GM12878 (cell line): ENCODE data around the gene ANKS1A. TPM values are rescaled to one million over a fixed set of nuclear protein-coding genes. Genes with fewer than 3 reads are reported as not detected.

ENCODE experiments used
- ATAC-seq: fragments of 200-7000 bp; cut with Tn5 transposase; 3 replicates; pipeline ENCODE4 v1.9.1; 2020; ENCODE audit warnings: mild to moderate bottlenecking, moderate library complexity
- Bru-seq: library from RNA; stranded (reverse); fragments of 400-500 nt; gene quantifications from one replicate; lab custom pipeline; 2021; lab: Mats Ljungman, UMichigan
- BruChase-seq, 2 experiments: library from RNA; stranded (reverse); fragments of 400-500 nt; gene quantifications; one replicate each; lab custom pipeline; 2021; lab: Mats Ljungman, UMichigan
- BruUV-seq: library from RNA; stranded (reverse); fragments of 400-500 nt; replicated peaks from 2 replicates; lab custom pipeline; 2021; lab: Mats Ljungman, UMichigan
- CTCF ChIA-PET: fragments of 300-600 bp; sonication (Branson Sonifier 250); formaldehyde crosslinking; extraction: SDS; loops from one replicate; lab custom pipeline; 2021; ENCODE audit warnings: inconsistent platforms; lab: Yijun Ruan, JAX
- POLR2A ChIA-PET: fragments of 350-600 bp; formaldehyde crosslinking; extraction: SDS; loops from one replicate; lab custom pipeline; 2021; ENCODE audit warnings: inconsistent platforms; lab: Charles Lee
- RAD21 ChIA-PET: fragments of 300-600 bp; sonication (Branson Sonifier 250); formaldehyde crosslinking; loops from one replicate; lab custom pipeline; 2023; ENCODE audit warnings: antibody characterized with exemption; ENCODE audit not compliant: unreplicated experiment; lab: Charles Lee
- SMC1A ChIA-PET: fragments of 300-600 bp; sonication (Branson Sonifier 250); formaldehyde crosslinking; loops from one replicate; lab custom pipeline; 2023; ENCODE audit not compliant: unreplicated experiment, uncharacterized antibody; lab: Charles Lee
- DNase-seq: peaks from one replicate; pipeline ENCODE4 v3.0.0-alpha.2; 2011; ENCODE audit warnings: low read depth, low spot score
- FAIRE-seq: peaks from 3 replicates; lab custom pipeline; 2011; peaks lifted over from hg19 to GRCh38; lab: Jason Lieb, UNC
- H2AFZ ChIP-seq: 2 replicates; pipeline ENCODE4 v1.6.0; 2011; ENCODE audit warnings: low read depth, low read length, control low read depth; ENCODE audit not compliant: control insufficient read depth
- H3K27ac ChIP-seq: 2 replicates; pipeline ENCODE4 v1.5.1; 2011; ENCODE audit warnings: control low read depth; ENCODE audit not compliant: control insufficient read depth, insufficient read depth
- H3K27me3 ChIP-seq, 2 experiments: replicated peaks in 1 of 2; 2 replicates each; pipeline versions ENCODE4 v1.6.0 to v1.6.1; 2011; ENCODE audit warnings: low read length in 1 of 2; ENCODE audit not compliant: control insufficient read depth in 2 of 2, insufficient read depth in 2 of 2
- H3K36me3 ChIP-seq, 2 experiments: 2 replicates each; pipeline ENCODE4 v1.5.1; 2011; ENCODE audit warnings: low read length in 1 of 2; ENCODE audit not compliant: control insufficient read depth in 2 of 2, insufficient read depth in 2 of 2
- H3K4me1 ChIP-seq: 2 replicates; pipeline ENCODE4 v1.6.1; 2011; ENCODE audit warnings: mild to moderate bottlenecking, low read length, moderate library complexity, mixed read lengths; ENCODE audit not compliant: control insufficient read depth, insufficient read depth
- H3K4me2 ChIP-seq: 2 replicates; pipeline ENCODE4 v1.6.0; 2011; ENCODE audit warnings: control low read depth; ENCODE audit not compliant: control insufficient read depth, insufficient read depth
- H3K4me3 ChIP-seq: fragments of 200-600 bp; sonication (generic); 2 replicates; pipeline ENCODE4 v1.5.1; 2016
- H3K79me2 ChIP-seq: 2 replicates; pipeline ENCODE4 v1.6.0; 2011; ENCODE audit warnings: low read length; ENCODE audit not compliant: control insufficient read depth, insufficient read depth
- H3K9ac ChIP-seq: 2 replicates; pipeline ENCODE4 v1.8.0; 2011; ENCODE audit warnings: low read length, control low read depth, mixed read lengths; ENCODE audit not compliant: control insufficient read depth, insufficient read depth
- H3K9me3 ChIP-seq: replicated peaks from 3 replicates; pipeline ENCODE4 v1.5.1; 2011; ENCODE audit warnings: mild to moderate bottlenecking, low read length; ENCODE audit not compliant: control insufficient read depth, insufficient read depth
- H4K20me1 ChIP-seq: 2 replicates; pipeline ENCODE4 v1.6.0; 2011; ENCODE audit not compliant: control insufficient read depth, insufficient read depth
- GABPA ChIP-seq: IDR thresholded peaks from 2 replicates; pipeline ENCODE4 v1.6.1; 2014; ENCODE audit warnings: antibody characterized with exemption, low read depth, mild to moderate bottlenecking, inconsistent platforms
- HDAC2 ChIP-seq: fragments of 200-600 bp; sonication (generic); IDR thresholded peaks from 2 replicates; pipeline ENCODE4 v1.6.1; 2017
- MTA3 ChIP-seq: IDR thresholded peaks from 2 replicates; pipeline ENCODE4 v1.6.1; 2012; ENCODE audit warnings: low read length, inconsistent platforms, borderline replicate concordance
- NR2F1 ChIP-seq: fragments of 450-650 bp; conservative IDR thresholded peaks from 2 replicates; pipeline ENCODE4 v1.6.1; 2017; ENCODE audit warnings: mild to moderate bottlenecking
- SMAD5 ChIP-seq: IDR thresholded peaks from 2 replicates; pipeline ENCODE4 v1.6.1; 2016; ENCODE audit warnings: antibody characterized with exemption, low read depth
- WGBS: methylation state at CpG from one replicate; pipeline ENCODE4 v1.1.6; 2016; ENCODE audit warnings: low lambda C conversion rate; ENCODE audit not compliant: insufficient replicate concordance, insufficient coverage; ENCODE audit errors: missing lambda C conversion rate; 5-methylcytosine and 5-hydroxymethylcytosine counted together
- in situ Hi-C: fragments of 300-500 bp; cut with MboI; formaldehyde crosslinking; loops from 9 replicates; pipeline ENCODE4 v1.14.3; 2018; ENCODE audit warnings: mixed read lengths
- intact Hi-C: fragments of 100-400 bp; cut with micrococcal nuclease; formaldehyde crosslinking; loops from one replicate; pipeline ENCODE4 v1.14.2; 2022; ENCODE audit not compliant: unreplicated experiment
- long read RNA-seq, 2 experiments: library from polyadenylated mRNA; unstranded; transcript quantifications; one replicate each; pipeline ENCODE4 v2.0.0, GENCODE V29; 2019 to 2020
- polyA minus RNA-seq, 3 experiments: library from RNA; depleted of rRNA, polyadenylated mRNA; stranded (reverse); fragments of >200 nt; gene quantifications; 2 replicates each; pipeline ENCODE4 v1.2.3, GENCODE V29; 2011
- polyA plus RNA-seq, 11 experiments: library from polyadenylated mRNA; depleted of rRNA in 4 of 11; unstranded in 6 of 11; stranded (reverse) in 5 of 11; fragments of >200 nt; fragmentation: Nextera tagmentation in 4 of 11; fragmentation: Illumina TruSeq in 1 of 11; extraction: Ambion mirVana in 4 of 11; extraction: Trizol in 1 of 11; gene quantifications; 1 replicate in 1 of 11; 2 replicates in 10 of 11; pipeline versions ENCODE4 v1.2.1 to v1.2.3, GENCODE V29; 2011 to 2016; ENCODE audit warnings: inconsistent platforms in 2 of 11, missing spikeins in 2 of 11, low read depth in 1 of 11
- total RNA-seq, 4 experiments: library from RNA; depleted of rRNA in 3 of 4; stranded (reverse); fragments of >200 nt in 3 of 4; fragmentation: Illumina TruSeq in 1 of 4; extraction: Trizol in 1 of 4; gene quantifications; 2 replicates each; pipeline versions ENCODE4 v1.2.1 to v1.2.3, GENCODE V29; 2013 to 2021
- TF ChIP-seq, protein P1 (sequence below): fragments of 450-650 bp; IDR thresholded peaks from 2 replicates; pipeline ENCODE4 v1.6.1; 2017; ENCODE audit warnings: mild to moderate bottlenecking, moderate library complexity
- TF ChIP-seq, protein P2 (sequence below): fragments of 450-650 bp; IDR thresholded peaks from 2 replicates; pipeline ENCODE4 v1.6.1; 2017; ENCODE audit warnings: antibody characterized with exemption, mild to moderate bottlenecking, moderate library complexity

The ANKS1A gene, protein sequence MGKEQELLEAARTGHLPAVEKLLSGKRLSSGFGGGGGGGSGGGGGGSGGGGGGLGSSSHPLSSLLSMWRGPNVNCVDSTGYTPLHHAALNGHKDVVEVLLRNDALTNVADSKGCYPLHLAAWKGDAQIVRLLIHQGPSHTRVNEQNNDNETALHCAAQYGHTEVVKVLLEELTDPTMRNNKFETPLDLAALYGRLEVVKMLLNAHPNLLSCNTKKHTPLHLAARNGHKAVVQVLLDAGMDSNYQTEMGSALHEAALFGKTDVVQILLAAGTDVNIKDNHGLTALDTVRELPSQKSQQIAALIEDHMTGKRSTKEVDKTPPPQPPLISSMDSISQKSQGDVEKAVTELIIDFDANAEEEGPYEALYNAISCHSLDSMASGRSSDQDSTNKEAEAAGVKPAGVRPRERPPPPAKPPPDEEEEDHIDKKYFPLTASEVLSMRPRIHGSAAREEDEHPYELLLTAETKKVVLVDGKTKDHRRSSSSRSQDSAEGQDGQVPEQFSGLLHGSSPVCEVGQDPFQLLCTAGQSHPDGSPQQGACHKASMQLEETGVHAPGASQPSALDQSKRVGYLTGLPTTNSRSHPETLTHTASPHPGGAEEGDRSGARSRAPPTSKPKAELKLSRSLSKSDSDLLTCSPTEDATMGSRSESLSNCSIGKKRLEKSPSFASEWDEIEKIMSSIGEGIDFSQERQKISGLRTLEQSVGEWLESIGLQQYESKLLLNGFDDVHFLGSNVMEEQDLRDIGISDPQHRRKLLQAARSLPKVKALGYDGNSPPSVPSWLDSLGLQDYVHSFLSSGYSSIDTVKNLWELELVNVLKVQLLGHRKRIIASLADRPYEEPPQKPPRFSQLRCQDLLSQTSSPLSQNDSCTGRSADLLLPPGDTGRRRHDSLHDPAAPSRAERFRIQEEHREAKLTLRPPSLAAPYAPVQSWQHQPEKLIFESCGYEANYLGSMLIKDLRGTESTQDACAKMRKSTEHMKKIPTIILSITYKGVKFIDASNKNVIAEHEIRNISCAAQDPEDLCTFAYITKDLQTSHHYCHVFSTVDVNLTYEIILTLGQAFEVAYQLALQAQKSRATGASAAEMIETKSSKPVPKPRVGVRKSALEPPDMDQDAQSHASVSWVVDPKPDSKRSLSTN
- total RNA-seq (2013; cell fraction: nucleolus; rRNA removed) = 18.2 and 19.5 TPM in 2 replicates
- total RNA-seq (2014; rRNA removed) (3.9 TPM in 2 replicates), total RNA-seq (2014; rRNA removed; fragmentation: Illumina TruSeq; extraction: Trizol) (2.3 and 2.8 TPM in 2 replicates), total RNA-seq (2021) (6.3 and 7.0 TPM in 2 replicates), polyA plus RNA-seq (2011; rRNA removed) (2.1 and 3.4 TPM in 2 replicates), polyA plus RNA-seq (2014; fragmentation: Illumina TruSeq; extraction: Trizol) (3.6 and 4.0 TPM in 2 replicates), polyA plus RNA-seq (2014; fragmentation: Nextera tagmentation; extraction: Ambion mirVana) (under 1 TPM; 0.60 to 0.93 TPM), polyA plus RNA-seq (2014; rRNA removed) (3.2 and 4.3 TPM in 2 replicates), polyA plus RNA-seq (2016; fragmentation: Nextera tagmentation; extraction: Ambion mirVana) (1 to 10 TPM; 1.9 to 2.2 TPM), polyA minus RNA-seq (2011; rRNA and poly(A)+ RNA removed) (8.0 and 10.3 TPM in 2 replicates), Bru-seq, nascent RNA (percentile 59 among the genes with signal in this experiment), BruChase-seq, experiment 1, labeled RNA remaining after a 6-hour chase (percentile 64 among the genes with signal in this experiment), BruChase-seq, experiment 2, labeled RNA remaining after a 2-hour chase (percentile 64 among the genes with signal in this experiment)
- polyA plus RNA-seq (2011; ENCODE audit: low read depth) = 1.3 TPM
- 2.4 and 2.9 TPM in 2 replicates for polyA plus RNA-seq (2011; cell fraction: cytosol; rRNA removed)
- 8.1 and 11.5 TPM in 2 replicates for polyA plus RNA-seq (2011; cell fraction: nucleus; rRNA removed)
- 2.2 and 3.8 TPM in 2 replicates for polyA plus RNA-seq (2012)
- polyA minus RNA-seq (2011; cell fraction: cytosol; rRNA and poly(A)+ RNA removed) = 1.7 and 2.4 TPM in 2 replicates
- 5.1 and 10.2 TPM in 2 replicates for polyA minus RNA-seq (2011; cell fraction: nucleus; rRNA and poly(A)+ RNA removed)
- long read RNA-seq, experiment 1 = 0 reads
- long read RNA-seq, experiment 2, partial matches to known transcripts = 0 of 5 reads
- long read RNA-seq, experiment 2, other reads (novel, unspliced or antisense) = 5 of 5 reads

DNA sequence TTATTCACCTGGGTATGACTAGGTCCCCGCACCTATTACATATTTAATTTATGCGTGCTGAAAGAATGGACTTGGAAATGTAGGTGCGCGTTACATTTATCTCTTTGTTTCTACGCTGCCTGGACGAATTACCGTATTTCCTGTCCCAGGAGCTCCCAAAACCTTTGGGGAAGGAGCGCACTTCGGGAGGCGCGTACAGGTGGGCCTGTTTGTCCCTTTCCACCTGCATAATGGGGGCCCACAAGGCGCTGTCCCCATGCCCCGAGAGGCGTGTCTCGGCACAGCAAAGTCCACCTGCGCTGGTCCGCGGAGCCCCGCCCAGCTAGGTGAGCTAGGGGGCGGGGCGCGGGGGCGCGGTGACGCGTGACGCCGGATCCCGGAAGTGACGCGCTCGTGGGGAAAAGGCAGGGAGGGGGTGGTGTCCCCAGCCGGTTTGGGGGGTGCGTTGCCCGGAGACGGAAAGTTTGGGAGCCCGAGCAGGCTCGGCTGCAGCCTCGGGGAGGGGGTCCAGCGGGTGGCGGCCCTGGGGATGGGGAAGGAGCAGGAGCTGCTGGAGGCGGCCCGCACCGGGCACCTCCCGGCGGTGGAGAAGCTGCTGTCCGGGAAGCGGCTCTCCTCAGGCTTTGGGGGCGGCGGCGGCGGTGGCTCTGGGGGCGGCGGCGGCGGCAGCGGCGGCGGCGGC is at the start of gene ANKS1A:
Gene ANKS1A, plus strand, starts transcription at position 382 of the 682 bp plus-strand sequence. Its CDS starts 148 bp downstream, at position 530.
- Histone ChIP-seq H3K27me3 (no peaks in the 10 kb centered on the region), H3K79me2 (peaks cover 26% of the 10 kb centered on the region), H3K9me3 (no peaks in the 10 kb centered on the region), H3K27ac (peak within 1 kb of the TSS; percentile 88), H3K36me3 (no peaks in the 10 kb centered on the region), H3K4me2 (peak within 1 kb of the TSS; percentile 89), H3K4me1 (peaks cover 5% of the 10 kb centered on the region), H2AFZ (peak within 1 kb of the TSS; percentile 99), H3K9ac (peak within 1 kb of the TSS; percentile 99), H3K4me3 (peak within 1 kb of the TSS; percentile 97), H4K20me1 (no peaks in the 10 kb centered on the region)
- POLR2A ChIA-PET = interaction anchor here (0.5 to 1.1 kb wide), 9 partner anchors 10 to 1492 kb away, joined by 3 to 7 read pairs (median 3); partner anchors contain the start of genes RPS10 and SNRPC
- in situ Hi-C loops (no loop called here), intact Hi-C loops (loop anchor here (5.0 to 10.0 kb wide), 3 partner anchors 97 to 234 kb away; partner anchors contain the start of genes BLTP3A and ILRUN)
- SMC1A ChIA-PET = interaction anchor here (0.6 to 2.1 kb wide), 8 partner anchors 16 to 251 kb away, joined by 3 to 8 read pairs (median 4); partner anchors contain the start of gene SNRPC
- DNase-seq (peak; percentile 31), FAIRE-seq (peak; percentile 71), ATAC-seq (peak; percentile 80)
- RAD21 ChIA-PET = interaction anchor here (0.5 to 3.4 kb wide), 7 partner anchors 97 to 1307 kb away, joined by 3 to 13 read pairs (median 4); partner anchors contain the start of genes BLTP3A and SNRPC
- CTCF ChIA-PET = interaction anchor here (0.6 to 2.6 kb wide), 6 partner anchors 78 to 429 kb away, joined by 3 to 7 read pairs (median 4); partner anchors contain the start of gene BLTP3A
- no TSS peak for BruUV-seq
- under 1% methylated on average over 34 of the region's 60 CpGs for WGBS
- TF ChIP-seq GABPA (peak; percentile 73), HDAC2 (no peak), SMAD5 (no peak), MTA3 (no peak), NR2F1 (peak; percentile 35; the same call in 1 of the 2 replicates)
- TF ChIP-seq, protein P1, sequence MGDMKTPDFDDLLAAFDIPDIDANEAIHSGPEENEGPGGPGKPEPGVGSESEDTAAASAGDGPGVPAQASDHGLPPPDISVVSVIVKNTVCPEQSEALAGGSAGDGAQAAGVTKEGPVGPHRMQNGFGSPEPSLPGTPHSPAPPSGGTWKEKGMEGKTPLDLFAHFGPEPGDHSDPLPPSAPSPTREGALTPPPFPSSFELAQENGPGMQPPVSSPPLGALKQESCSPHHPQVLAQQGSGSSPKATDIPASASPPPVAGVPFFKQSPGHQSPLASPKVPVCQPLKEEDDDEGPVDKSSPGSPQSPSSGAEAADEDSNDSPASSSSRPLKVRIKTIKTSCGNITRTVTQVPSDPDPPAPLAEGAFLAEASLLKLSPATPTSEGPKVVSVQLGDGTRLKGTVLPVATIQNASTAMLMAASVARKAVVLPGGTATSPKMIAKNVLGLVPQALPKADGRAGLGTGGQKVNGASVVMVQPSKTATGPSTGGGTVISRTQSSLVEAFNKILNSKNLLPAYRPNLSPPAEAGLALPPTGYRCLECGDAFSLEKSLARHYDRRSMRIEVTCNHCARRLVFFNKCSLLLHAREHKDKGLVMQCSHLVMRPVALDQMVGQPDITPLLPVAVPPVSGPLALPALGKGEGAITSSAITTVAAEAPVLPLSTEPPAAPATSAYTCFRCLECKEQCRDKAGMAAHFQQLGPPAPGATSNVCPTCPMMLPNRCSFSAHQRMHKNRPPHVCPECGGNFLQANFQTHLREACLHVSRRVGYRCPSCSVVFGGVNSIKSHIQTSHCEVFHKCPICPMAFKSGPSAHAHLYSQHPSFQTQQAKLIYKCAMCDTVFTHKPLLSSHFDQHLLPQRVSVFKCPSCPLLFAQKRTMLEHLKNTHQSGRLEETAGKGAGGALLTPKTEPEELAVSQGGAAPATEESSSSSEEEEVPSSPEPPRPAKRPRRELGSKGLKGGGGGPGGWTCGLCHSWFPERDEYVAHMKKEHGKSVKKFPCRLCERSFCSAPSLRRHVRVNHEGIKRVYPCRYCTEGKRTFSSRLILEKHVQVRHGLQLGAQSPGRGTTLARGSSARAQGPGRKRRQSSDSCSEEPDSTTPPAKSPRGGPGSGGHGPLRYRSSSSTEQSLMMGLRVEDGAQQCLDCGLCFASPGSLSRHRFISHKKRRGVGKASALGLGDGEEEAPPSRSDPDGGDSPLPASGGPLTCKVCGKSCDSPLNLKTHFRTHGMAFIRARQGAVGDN = no peak
- TF ChIP-seq, protein P2, sequence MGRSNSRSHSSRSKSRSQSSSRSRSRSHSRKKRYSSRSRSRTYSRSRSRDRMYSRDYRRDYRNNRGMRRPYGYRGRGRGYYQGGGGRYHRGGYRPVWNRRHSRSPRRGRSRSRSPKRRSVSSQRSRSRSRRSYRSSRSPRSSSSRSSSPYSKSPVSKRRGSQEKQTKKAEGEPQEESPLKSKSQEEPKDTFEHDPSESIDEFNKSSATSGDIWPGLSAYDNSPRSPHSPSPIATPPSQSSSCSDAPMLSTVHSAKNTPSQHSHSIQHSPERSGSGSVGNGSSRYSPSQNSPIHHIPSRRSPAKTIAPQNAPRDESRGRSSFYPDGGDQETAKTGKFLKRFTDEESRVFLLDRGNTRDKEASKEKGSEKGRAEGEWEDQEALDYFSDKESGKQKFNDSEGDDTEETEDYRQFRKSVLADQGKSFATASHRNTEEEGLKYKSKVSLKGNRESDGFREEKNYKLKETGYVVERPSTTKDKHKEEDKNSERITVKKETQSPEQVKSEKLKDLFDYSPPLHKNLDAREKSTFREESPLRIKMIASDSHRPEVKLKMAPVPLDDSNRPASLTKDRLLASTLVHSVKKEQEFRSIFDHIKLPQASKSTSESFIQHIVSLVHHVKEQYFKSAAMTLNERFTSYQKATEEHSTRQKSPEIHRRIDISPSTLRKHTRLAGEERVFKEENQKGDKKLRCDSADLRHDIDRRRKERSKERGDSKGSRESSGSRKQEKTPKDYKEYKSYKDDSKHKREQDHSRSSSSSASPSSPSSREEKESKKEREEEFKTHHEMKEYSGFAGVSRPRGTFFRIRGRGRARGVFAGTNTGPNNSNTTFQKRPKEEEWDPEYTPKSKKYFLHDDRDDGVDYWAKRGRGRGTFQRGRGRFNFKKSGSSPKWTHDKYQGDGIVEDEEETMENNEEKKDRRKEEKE = no peak
